ENCODE measurements around the gene GFY.

The GFY gene

DNA sequence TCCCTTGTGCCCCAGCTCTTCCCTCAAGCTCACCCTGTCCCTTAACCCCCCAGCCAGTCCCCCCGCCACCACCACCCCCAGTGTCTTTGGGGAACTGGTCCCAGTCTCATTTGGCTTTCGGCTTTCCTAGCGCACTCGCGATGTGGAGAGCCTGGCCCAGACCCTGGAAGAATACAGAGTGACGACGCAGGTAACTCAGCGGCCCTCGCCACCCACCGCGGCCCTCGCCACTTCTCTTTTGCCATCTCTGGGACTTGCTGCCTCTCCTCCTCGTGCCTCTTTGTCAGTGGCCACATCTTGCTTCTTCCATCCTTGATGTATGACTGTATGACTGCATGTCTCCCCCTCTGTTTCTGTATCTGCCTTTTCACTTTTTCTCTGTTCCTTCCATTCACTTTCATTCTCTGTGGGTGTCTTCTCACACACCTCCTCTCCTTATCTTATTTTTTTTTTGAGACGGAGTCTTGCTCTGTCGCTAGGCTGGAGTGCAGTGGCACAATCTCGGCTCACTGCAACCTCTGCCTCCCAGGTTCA, 17.6 kb upstream of the GFY start:
- Histone ChIP-seq H3K27me3 (ENCODE audit: control insufficient read depth in 2 of 2, insufficient read depth in 2 of 2, low read length in 2 of 2) (no peaks in the 10 kb centered on the region), H3K9ac (ENCODE audit: low read depth in 1 of 2, low read length in 2 of 2) (no peak overlapping the region), H3K4me1 (ENCODE audit: control insufficient read depth in 2 of 2, insufficient read depth in 2 of 2, low read length in 2 of 2) (peaks cover 0 to 7% of the 10 kb centered on the region in 2 donors), H3K4me3 (ENCODE audit: low read length in 2 of 2) (no peak overlapping the region), H3K9me3 (ENCODE audit: control insufficient read depth in 2 of 2, low read length in 2 of 2) (no peaks in the 10 kb centered on the region), H3K36me3 (ENCODE audit: control insufficient read depth in 2 of 2, insufficient read depth in 2 of 2, low read length in 2 of 2) (no peaks in the 10 kb centered on the region), H3K27ac (ENCODE audit: low read depth in 2 of 2, low read length in 2 of 2) (no peak overlapping the region)

DNA sequence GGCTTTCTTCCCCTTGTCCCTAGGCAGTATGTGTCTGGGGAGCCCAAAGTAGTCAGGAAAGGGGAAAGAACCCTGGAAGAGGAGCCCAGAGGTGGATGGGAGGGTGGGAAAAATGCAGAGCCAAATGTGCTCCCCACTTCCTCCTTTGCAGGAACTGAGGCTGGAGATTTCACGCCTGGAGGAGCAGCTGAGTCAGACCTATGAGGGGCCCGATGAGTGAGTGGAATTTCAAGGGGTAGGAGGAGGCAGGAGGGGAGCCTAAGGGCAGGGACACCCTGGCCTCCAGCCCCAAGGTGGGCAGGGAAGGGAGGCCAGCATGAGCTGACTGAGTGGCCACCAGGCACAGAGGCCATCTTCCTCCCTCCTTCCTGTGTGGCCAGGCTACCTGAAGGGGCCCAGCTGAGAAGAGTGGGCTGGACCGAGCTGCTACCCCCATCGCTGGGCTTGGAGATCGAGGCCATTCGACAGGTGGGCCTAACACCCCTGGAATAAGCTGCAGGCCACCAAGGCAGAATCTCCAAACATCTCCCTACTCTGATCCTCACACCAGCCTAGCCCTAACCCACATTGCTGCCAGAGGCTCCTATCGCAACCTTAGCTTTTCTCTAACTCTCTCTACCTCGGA, 16.3 kb upstream of the GFY start:
- Histone ChIP-seq H3K27me3 (ENCODE audit: control insufficient read depth in 2 of 2, insufficient read depth in 2 of 2, low read length in 2 of 2) (no peaks in the 10 kb centered on the region), H3K9ac (ENCODE audit: low read depth in 1 of 2, low read length in 2 of 2) (no peak overlapping the region), H3K27ac (ENCODE audit: low read depth in 2 of 2, low read length in 2 of 2) (no peak overlapping the region), H3K4me1 (ENCODE audit: control insufficient read depth in 2 of 2, insufficient read depth in 2 of 2, low read length in 2 of 2) (peaks cover 0 to 7% of the 10 kb centered on the region in 2 donors), H3K9me3 (ENCODE audit: control insufficient read depth in 2 of 2, low read length in 2 of 2) (no peaks in the 10 kb centered on the region), H3K4me3 (ENCODE audit: low read length in 2 of 2) (no peak overlapping the region), H3K36me3 (ENCODE audit: control insufficient read depth in 2 of 2, insufficient read depth in 2 of 2, low read length in 2 of 2) (no peaks in the 10 kb centered on the region)

DNA sequence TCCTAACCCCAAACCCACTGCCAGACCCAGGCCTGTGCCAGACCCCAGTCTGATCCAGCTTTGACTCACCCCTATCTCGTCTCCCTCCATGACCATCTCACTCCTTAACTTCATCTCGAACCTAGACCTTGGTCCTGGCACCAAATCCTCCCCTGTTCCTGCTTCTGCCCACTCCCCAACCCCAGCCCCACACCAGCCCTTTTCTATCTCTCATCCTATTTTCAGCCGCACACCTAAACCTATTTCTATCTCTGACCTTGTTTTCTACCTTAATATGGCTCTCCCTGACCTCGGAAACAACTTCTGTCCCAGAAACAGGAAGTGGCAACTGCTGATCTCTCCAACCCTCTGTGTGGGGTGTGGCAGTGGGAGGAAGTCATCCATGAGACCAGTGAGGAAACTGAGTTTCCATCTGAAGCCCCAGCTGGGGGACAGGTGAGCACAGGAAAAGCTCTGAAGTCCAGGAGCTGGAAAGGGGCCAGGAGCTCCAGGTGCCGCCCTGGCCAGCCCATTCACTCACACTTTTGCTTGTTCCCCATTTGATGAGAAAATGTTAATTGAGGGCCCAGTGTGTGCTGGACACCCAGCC, 15.7 kb upstream of the GFY start:
- H3K4me1 ChIP-seq (ENCODE audit: control insufficient read depth in 2 of 2, insufficient read depth in 2 of 2, low read length in 2 of 2), result peaks cover 0 to 7% of the 10 kb centered on the region in 2 donors
- H3K27ac ChIP-seq (ENCODE audit: low read depth in 2 of 2, low read length in 2 of 2), result no peak overlapping the region
- H3K9ac ChIP-seq (ENCODE audit: low read depth in 1 of 2, low read length in 2 of 2), result no peak overlapping the region
- no peaks in the 10 kb centered on the region for H3K36me3 ChIP-seq (ENCODE audit: control insufficient read depth in 2 of 2, insufficient read depth in 2 of 2, low read length in 2 of 2)
- no peaks in the 10 kb centered on the region for H3K9me3 ChIP-seq (ENCODE audit: control insufficient read depth in 2 of 2, low read length in 2 of 2)
- H3K4me3 ChIP-seq (ENCODE audit: low read length in 2 of 2), result no peak overlapping the region
- no peaks in the 10 kb centered on the region for H3K27me3 ChIP-seq (ENCODE audit: control insufficient read depth in 2 of 2, insufficient read depth in 2 of 2, low read length in 2 of 2)

DNA sequence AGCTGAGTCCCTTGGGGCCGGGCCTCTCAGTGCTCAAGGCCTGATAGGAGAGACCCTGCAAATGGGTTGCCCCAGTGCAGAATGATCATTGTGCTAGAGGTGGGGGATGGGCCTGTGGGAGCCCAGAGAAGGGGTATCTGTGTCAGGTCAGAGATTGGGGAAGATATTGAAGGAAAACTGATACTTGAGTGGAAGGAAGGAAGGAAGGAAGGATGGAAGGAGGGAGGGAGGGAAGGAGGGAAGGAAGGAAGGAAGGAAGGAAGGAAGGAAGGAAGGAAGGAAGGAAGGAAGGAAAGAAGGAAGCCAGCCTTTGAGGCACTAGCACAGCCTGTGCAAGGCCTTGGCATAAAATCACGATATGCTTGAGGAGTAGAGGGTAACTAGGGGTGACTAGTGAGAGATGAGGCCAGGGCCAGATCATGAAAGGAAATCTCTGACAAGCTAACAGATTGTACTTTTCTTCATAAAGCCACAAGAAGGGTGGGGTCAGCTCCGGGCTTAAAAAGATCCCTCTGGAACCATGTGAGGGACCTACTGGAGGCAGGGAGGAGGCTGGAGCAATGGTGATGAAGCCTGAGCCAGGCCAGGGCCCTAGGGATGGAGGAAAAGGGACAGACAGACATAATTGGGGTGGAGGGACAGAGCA, 13.4 kb upstream of the GFY start:
- no peaks in the 10 kb centered on the region for H3K9me3 ChIP-seq (ENCODE audit: control insufficient read depth in 2 of 2, low read length in 2 of 2)

DNA sequence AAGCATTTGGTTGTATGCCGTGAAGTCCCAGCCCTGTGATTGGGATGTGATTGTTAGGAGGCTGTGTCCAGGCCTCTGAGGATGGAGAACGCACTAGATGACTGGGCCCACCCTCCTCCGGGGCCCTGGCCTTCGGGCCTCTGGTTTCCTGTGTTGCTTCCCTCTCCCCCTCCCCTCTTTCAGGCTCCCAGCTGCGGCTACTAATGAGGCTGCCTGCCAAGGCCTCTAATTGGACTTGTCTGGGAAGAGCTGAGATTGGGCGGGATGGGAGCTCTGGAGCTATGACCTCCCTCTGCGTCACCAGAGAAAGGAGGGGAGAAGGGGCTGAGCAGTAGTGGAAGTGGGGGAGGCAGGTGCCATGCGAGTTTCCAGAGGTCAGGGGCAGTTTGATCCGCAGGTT, 11.8 kb upstream of the GFY start:
- Histone ChIP-seq H3K36me3 (ENCODE audit: control insufficient read depth in 2 of 2, insufficient read depth in 2 of 2, low read length in 2 of 2) (no peaks in the 10 kb centered on the region), H3K9me3 (ENCODE audit: control insufficient read depth in 2 of 2, low read length in 2 of 2) (no peaks in the 10 kb centered on the region), H3K27me3 (ENCODE audit: control insufficient read depth in 2 of 2, insufficient read depth in 2 of 2, low read length in 2 of 2) (peaks cover 11 to 16% of the 10 kb centered on the region in 2 donors), H3K4me3 (ENCODE audit: low read length in 2 of 2) (no peak overlapping the region), H3K27ac (ENCODE audit: low read depth in 2 of 2, low read length in 2 of 2) (no peak overlapping the region), H3K4me1 (ENCODE audit: control insufficient read depth in 2 of 2, insufficient read depth in 2 of 2, low read length in 2 of 2) (peaks cover 0 to 7% of the 10 kb centered on the region in 2 donors), H3K9ac (ENCODE audit: low read depth in 1 of 2, low read length in 2 of 2) (no peak overlapping the region)

More for the DNA sequence above, 13.4 kb upstream of the GFY start:
- peaks cover 0 to 5% of the 10 kb centered on the region in 2 donors for H3K27me3 ChIP-seq (ENCODE audit: control insufficient read depth in 2 of 2, insufficient read depth in 2 of 2, low read length in 2 of 2)
- H3K4me1 ChIP-seq (ENCODE audit: control insufficient read depth in 2 of 2, insufficient read depth in 2 of 2, low read length in 2 of 2), result peaks cover 0 to 7% of the 10 kb centered on the region in 2 donors
- H3K36me3 ChIP-seq (ENCODE audit: control insufficient read depth in 2 of 2, insufficient read depth in 2 of 2, low read length in 2 of 2), result no peaks in the 10 kb centered on the region
- no peak overlapping the region for H3K9ac ChIP-seq (ENCODE audit: low read depth in 1 of 2, low read length in 2 of 2)
- H3K4me3 ChIP-seq (ENCODE audit: low read length in 2 of 2), result no peak overlapping the region
- H3K27ac ChIP-seq (ENCODE audit: low read depth in 2 of 2, low read length in 2 of 2), result no peak overlapping the region

DNA sequence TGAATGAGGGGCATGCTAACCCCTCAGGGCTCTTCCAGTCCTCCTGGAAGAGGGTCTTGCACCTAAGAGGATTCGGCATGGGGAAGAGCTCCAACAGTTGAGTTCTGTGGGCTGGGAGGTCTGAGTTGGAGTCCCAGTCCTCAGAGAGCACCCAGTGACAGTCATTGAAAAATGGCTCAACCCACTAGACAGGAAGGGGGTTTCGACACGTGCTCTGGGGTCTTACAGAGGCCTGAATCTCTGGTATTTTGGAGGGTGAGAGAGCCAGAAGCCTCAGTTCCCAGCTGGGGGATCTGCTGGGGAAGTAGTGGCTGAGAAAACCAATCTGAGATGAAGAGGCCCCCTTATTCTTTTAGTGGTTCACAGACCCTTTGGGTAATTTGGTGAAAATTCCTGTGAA, 10.9 kb upstream of the GFY start:
- no peaks in the 10 kb centered on the region for H3K36me3 ChIP-seq (ENCODE audit: control insufficient read depth in 2 of 2, insufficient read depth in 2 of 2, low read length in 2 of 2)
- H3K4me3 ChIP-seq (ENCODE audit: low read length in 2 of 2), result no peak overlapping the region
- H3K9me3 ChIP-seq (ENCODE audit: control insufficient read depth in 2 of 2, low read length in 2 of 2), result no peaks in the 10 kb centered on the region
- no peak overlapping the region for H3K9ac ChIP-seq (ENCODE audit: low read depth in 1 of 2, low read length in 2 of 2)
- H3K27ac ChIP-seq (ENCODE audit: low read depth in 2 of 2, low read length in 2 of 2), result no peak overlapping the region
- H3K27me3 ChIP-seq (ENCODE audit: control insufficient read depth in 2 of 2, insufficient read depth in 2 of 2, low read length in 2 of 2), result peaks cover 17 to 22% of the 10 kb centered on the region in 2 donors
- H3K4me1 ChIP-seq (ENCODE audit: control insufficient read depth in 2 of 2, insufficient read depth in 2 of 2, low read length in 2 of 2), result peaks cover 0 to 5% of the 10 kb centered on the region in 2 donors

DNA sequence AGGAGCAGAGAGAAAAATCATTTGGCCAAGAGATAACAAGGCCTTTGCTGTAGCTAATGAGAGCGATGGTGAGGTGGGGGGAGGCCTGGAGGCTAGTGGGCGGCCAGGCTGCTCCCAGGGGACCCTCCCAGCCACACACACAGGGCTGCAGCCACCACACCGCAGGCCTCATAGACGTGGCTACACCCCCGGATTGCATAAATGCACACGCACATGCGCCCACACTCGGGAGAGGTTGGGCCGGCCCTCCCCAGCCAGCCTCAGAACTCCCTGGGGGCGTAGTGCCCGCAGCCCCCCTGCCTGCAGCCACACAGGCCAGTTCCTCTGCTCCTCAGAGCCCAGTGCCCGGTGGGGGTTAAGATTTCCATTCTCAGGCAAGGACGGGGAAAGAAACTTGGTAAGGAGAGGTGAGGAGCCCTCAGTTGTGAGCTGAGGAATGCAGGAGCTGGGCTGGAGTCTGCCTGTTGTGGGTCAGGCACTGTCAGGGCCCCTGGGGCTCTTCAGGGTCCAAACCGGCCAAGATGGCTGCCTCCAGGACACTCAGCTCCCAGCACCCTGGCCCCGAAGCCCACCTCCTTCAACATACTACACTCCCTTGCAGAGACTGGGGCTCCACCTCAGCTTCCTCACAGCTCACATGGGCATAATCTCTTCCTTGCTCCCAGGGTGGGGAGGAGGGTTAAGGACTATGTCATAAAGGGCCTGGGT, 9.9 kb upstream of the GFY start:
- Histone ChIP-seq H3K9ac (ENCODE audit: low read depth in 1 of 2, low read length in 2 of 2) (no peak overlapping the region), H3K27me3 (ENCODE audit: control insufficient read depth in 2 of 2, insufficient read depth in 2 of 2, low read length in 2 of 2) (peaks cover 27 to 30% of the 10 kb centered on the region in 2 donors), H3K27ac (ENCODE audit: low read depth in 2 of 2, low read length in 2 of 2) (no peak overlapping the region), H3K4me1 (ENCODE audit: control insufficient read depth in 2 of 2, insufficient read depth in 2 of 2, low read length in 2 of 2) (no peaks in the 10 kb centered on the region), H3K36me3 (ENCODE audit: control insufficient read depth in 2 of 2, insufficient read depth in 2 of 2, low read length in 2 of 2) (no peaks in the 10 kb centered on the region), H3K4me3 (ENCODE audit: low read length in 2 of 2) (no peak overlapping the region), H3K9me3 (ENCODE audit: control insufficient read depth in 2 of 2, low read length in 2 of 2) (no peaks in the 10 kb centered on the region)

DNA sequence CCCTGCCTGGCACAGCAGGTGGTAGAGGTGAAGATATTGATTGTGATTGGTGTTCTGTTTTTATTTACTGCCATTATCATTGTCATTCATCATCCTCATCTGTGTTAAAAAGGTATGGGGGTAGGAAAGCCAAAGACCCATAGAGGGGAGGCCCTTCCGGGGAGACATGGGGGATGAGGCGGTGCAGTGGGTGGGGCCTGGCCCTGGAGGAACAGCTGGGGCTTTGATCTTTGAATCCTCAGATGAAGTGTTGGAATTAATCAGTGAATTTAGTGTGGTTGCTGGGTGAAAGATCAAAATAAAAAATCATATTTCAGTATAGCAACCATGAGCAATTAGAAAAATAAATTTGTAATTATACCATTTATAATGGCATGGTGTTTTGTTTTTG, 9.4 kb upstream of the GFY start:
- H3K27ac ChIP-seq (ENCODE audit: low read depth in 2 of 2, low read length in 2 of 2), result no peak overlapping the region
- no peaks in the 10 kb centered on the region for H3K36me3 ChIP-seq (ENCODE audit: control insufficient read depth in 2 of 2, insufficient read depth in 2 of 2, low read length in 2 of 2)
- no peak overlapping the region for H3K9ac ChIP-seq (ENCODE audit: low read depth in 1 of 2, low read length in 2 of 2)
- H3K27me3 ChIP-seq (ENCODE audit: control insufficient read depth in 2 of 2, insufficient read depth in 2 of 2, low read length in 2 of 2), result peaks cover 30 to 33% of the 10 kb centered on the region in 2 donors
- no peaks in the 10 kb centered on the region for H3K4me1 ChIP-seq (ENCODE audit: control insufficient read depth in 2 of 2, insufficient read depth in 2 of 2, low read length in 2 of 2)
- no peaks in the 10 kb centered on the region for H3K9me3 ChIP-seq (ENCODE audit: control insufficient read depth in 2 of 2, low read length in 2 of 2)
- no peak overlapping the region for H3K4me3 ChIP-seq (ENCODE audit: low read length in 2 of 2)

DNA sequence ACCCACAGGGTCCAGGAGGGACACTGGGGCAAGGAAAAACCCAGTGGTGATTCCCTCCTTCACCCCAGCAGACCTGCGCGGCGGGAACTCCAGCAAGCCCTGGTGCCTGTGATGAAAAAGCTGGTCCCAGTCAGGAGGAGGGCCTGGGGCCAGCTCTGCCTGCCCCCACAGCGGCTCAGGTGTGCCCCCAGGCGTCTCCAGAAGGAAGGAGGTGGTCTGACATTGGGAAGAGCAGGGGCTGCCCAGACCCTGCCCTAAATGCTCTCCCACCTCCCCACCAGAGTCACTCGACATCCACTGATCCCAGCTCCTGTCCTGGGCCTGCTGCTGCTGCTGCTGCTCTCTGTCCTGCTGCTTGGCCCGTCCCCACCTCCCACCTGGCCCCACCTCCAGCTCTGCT, 8.1 kb upstream of the GFY start:
- H3K36me3 ChIP-seq (ENCODE audit: control insufficient read depth in 2 of 2, insufficient read depth in 2 of 2, low read length in 2 of 2), result no peaks in the 10 kb centered on the region
- H3K9me3 ChIP-seq (ENCODE audit: control insufficient read depth in 2 of 2, low read length in 2 of 2), result no peaks in the 10 kb centered on the region
- H3K4me1 ChIP-seq (ENCODE audit: control insufficient read depth in 2 of 2, insufficient read depth in 2 of 2, low read length in 2 of 2), result no peaks in the 10 kb centered on the region
- H3K9ac ChIP-seq (ENCODE audit: low read depth in 1 of 2, low read length in 2 of 2), result no peak overlapping the region
- H3K4me3 ChIP-seq (ENCODE audit: low read length in 2 of 2), result no peak overlapping the region
- no peak overlapping the region for H3K27ac ChIP-seq (ENCODE audit: low read depth in 2 of 2, low read length in 2 of 2)
- peaks cover 39 to 44% of the 10 kb centered on the region in 2 donors for H3K27me3 ChIP-seq (ENCODE audit: control insufficient read depth in 2 of 2, insufficient read depth in 2 of 2, low read length in 2 of 2)

DNA sequence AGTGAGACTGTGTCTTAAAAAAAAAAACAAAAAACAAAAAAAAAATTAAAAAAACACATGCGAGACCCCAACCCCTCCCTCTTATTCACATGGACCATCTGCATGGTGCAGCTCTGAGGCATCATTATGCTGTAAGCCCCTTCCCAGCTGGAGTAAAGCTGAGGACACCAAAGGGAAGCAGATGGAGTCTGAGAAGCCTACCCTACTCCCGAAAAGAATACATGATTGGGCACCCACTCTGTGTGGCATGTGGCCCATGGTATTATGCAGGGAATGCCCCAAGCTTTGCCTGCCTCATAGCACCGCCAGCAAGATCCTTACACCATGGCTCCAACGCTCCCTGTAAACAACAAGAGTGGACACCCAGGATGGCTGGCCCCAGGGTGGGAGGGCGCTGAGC, 6.7 kb upstream of the GFY start:
- H3K4me1 ChIP-seq (ENCODE audit: control insufficient read depth in 2 of 2, insufficient read depth in 2 of 2, low read length in 2 of 2), result peaks cover 0 to 5% of the 10 kb centered on the region in 2 donors
- peaks cover 52 to 58% of the 10 kb centered on the region in 2 donors for H3K27me3 ChIP-seq (ENCODE audit: control insufficient read depth in 2 of 2, insufficient read depth in 2 of 2, low read length in 2 of 2)
- H3K9ac ChIP-seq (ENCODE audit: low read depth in 1 of 2, low read length in 2 of 2), result no peak overlapping the region
- H3K4me3 ChIP-seq (ENCODE audit: low read length in 2 of 2), result no peak overlapping the region
- no peaks in the 10 kb centered on the region for H3K9me3 ChIP-seq (ENCODE audit: control insufficient read depth in 2 of 2, low read length in 2 of 2)
- H3K27ac ChIP-seq (ENCODE audit: low read depth in 2 of 2, low read length in 2 of 2), result no peak overlapping the region
- H3K36me3 ChIP-seq (ENCODE audit: control insufficient read depth in 2 of 2, insufficient read depth in 2 of 2, low read length in 2 of 2), result no peaks in the 10 kb centered on the region
